ENCODE data around the gene KLHL21. TPM values are rescaled to one million over a fixed set of nuclear protein-coding genes. Genes with fewer than 3 reads are reported as not detected.
A peak's percentile ranks its signal among the peaks of the same experiment; 100 is the strongest.

The KLHL21 gene
- total RNA-seq, 1 donor from 2014 or later: 25.9 TPM

- peak; percentile 24 for DNase-seq
These were observed 3.3 kb downstream of the KLHL21 start for GRCh38 chr1:6599141-6599975.

- DNase-seq: no peak
These were observed 4.9 kb downstream of the KLHL21 start for GRCh38 chr1:6597777-6598131.

- no peak for DNase-seq
These were observed 5.5 kb downstream of the KLHL21 start for GRCh38 chr1:6596886-6597776.

- DNase-seq: peak; percentile 48
These were observed 6.3 kb downstream of the KLHL21 start for GRCh38 chr1:6596351-6596750.

- no peak for DNase-seq
These were observed 7.5 kb downstream of the KLHL21 start for GRCh38 chr1:6594977-6595740.

- DNase-seq: no peak
These were observed 8.9 kb downstream of the KLHL21 start for GRCh38 chr1:6593810-6594209.

- no peak for DNase-seq
These were observed 9.6 kb downstream of the KLHL21 start for GRCh38 chr1:6592865-6593593.

GRCh38 chr1:6592441-6592840 is 10.2 kb downstream of the KLHL21 start:
- no peak for DNase-seq

GRCh38 chr1:6591644-6592043 is 11.0 kb downstream of the KLHL21 start:
- no peak for DNase-seq

- no peak for DNase-seq
These were observed 11.4 kb downstream of the KLHL21 start for GRCh38 chr1:6591222-6591621.

GRCh38 chr1:6590046-6590445 is 12.6 kb downstream of the KLHL21 start:
- DNase-seq: no peak

- DNase-seq: no peak
These were observed 13.7 kb downstream of the KLHL21 start for GRCh38 chr1:6588893-6589520.

- DNase-seq: no peak
These were observed 14.4 kb downstream of the KLHL21 start for GRCh38 chr1:6588128-6588892.

- no peak for DNase-seq
These were observed 15.2 kb downstream of the KLHL21 start for GRCh38 chr1:6587261-6588005.

- DNase-seq: no peak
These were observed 16.3 kb downstream of the KLHL21 start for GRCh38 chr1:6586404-6586816.

- no peak for DNase-seq
These were observed 16.8 kb downstream of the KLHL21 start for GRCh38 chr1:6585841-6586240.

GRCh38 chr1:6585081-6585722 is 17.5 kb downstream of the KLHL21 start:
- DNase-seq: no peak

GRCh38 chr1:6584126-6585080 is 18.3 kb downstream of the KLHL21 start:
- peak; percentile 15 for DNase-seq

All from dermis blood vessel endothelial cell (primary cell).